HUES6 (cell line): ENCODE measurements around the gene CALD1.

Experiments
- H3K27ac ChIP-seq: 2 replicates; pipeline ENCODE4 v1.7.0; 2013; ENCODE audit warnings: low read depth, mild to moderate bottlenecking, low read length, inconsistent platforms
- H3K27me3 ChIP-seq: 2 replicates; pipeline ENCODE4 v1.6.1; 2013; ENCODE audit warnings: low read length; ENCODE audit not compliant: control insufficient read depth, insufficient read depth
- H3K36me3 ChIP-seq: 2 replicates; pipeline ENCODE4 v1.6.1; 2013; ENCODE audit warnings: low read length; ENCODE audit not compliant: control insufficient read depth, insufficient read depth
- H3K4me1 ChIP-seq: 2 replicates; pipeline ENCODE4 v1.6.1; 2013; ENCODE audit warnings: low read length; ENCODE audit not compliant: control insufficient read depth, insufficient read depth
- H3K4me3 ChIP-seq: 2 replicates; pipeline ENCODE4 v1.5.1; 2013; ENCODE audit warnings: low read depth, low read length
- H3K9ac ChIP-seq: one replicate; pipeline ENCODE4 v1.6.1; 2013; ENCODE audit warnings: mild to moderate bottlenecking, low read length
- H3K9me3 ChIP-seq: 2 replicates; pipeline ENCODE4 v1.6.1; 2013; ENCODE audit warnings: low read depth, low read length; ENCODE audit not compliant: control insufficient read depth, insufficient read depth

CALD1 gene

GRCh38 chr7:134777908-134778580 is 1.4 kb upstream of the CALD1 start:
- peak overlapping the region; percentile 96 for H3K9ac ChIP-seq
- peak overlapping the region; percentile 96 for H3K27ac ChIP-seq
- H3K4me3 ChIP-seq, result no peak overlapping the region
- peaks cover 9% of the 10 kb centered on the region for H3K36me3 ChIP-seq
- H3K4me1 ChIP-seq, result peaks cover 37% of the 10 kb centered on the region
- no peaks in the 10 kb centered on the region for H3K9me3 ChIP-seq
- H3K27me3 ChIP-seq, result no peaks in the 10 kb centered on the region

- Histone ChIP-seq H3K36me3 (peaks cover 25% of the 10 kb centered on the region), H3K27ac (peak overlapping the region; percentile 96), H3K27me3 (no peaks in the 10 kb centered on the region), H3K9ac (peak overlapping the region; percentile 96), H3K4me1 (peaks cover 40% of the 10 kb centered on the region), H3K4me3 (peak overlapping the region; percentile 84), H3K9me3 (no peaks in the 10 kb centered on the region)
Measured at GRCh38 chr7:134779741-134780065, 269 bp downstream of the CALD1 start.

GRCh38 chr7:134780166-134780828 is 863 bp downstream of the CALD1 start:
- Histone ChIP-seq H3K27me3 (no peaks in the 10 kb centered on the region), H3K9ac (peak overlapping the region; percentile 96), H3K36me3 (peaks cover 31% of the 10 kb centered on the region), H3K4me3 (peak overlapping the region; percentile 84), H3K4me1 (peaks cover 40% of the 10 kb centered on the region), H3K9me3 (no peaks in the 10 kb centered on the region), H3K27ac (peak overlapping the region; percentile 96)

- Histone ChIP-seq H3K36me3 (peaks cover 38% of the 10 kb centered on the region), H3K4me3 (peak overlapping the region; percentile 84), H3K9me3 (no peaks in the 10 kb centered on the region), H3K27me3 (no peaks in the 10 kb centered on the region), H3K4me1 (peaks cover 47% of the 10 kb centered on the region), H3K27ac (peak overlapping the region; percentile 96; the same call in 1 of the 2 replicates), H3K9ac (peak overlapping the region; percentile 96)
Measured at GRCh38 chr7:134781171-134781570, 1.7 kb downstream of the CALD1 start.

- Histone ChIP-seq H3K36me3 (peaks cover 38% of the 10 kb centered on the region), H3K9me3 (no peaks in the 10 kb centered on the region), H3K4me1 (peaks cover 47% of the 10 kb centered on the region), H3K27me3 (no peaks in the 10 kb centered on the region), H3K9ac (peak overlapping the region; percentile 96), H3K4me3 (peak overlapping the region; percentile 84), H3K27ac (peak overlapping the region; percentile 96; the same call in 1 of the 2 replicates)
Measured at GRCh38 chr7:134782121-134782623, 2.7 kb downstream of the CALD1 start.

- Histone ChIP-seq H3K9ac (no peak overlapping the region), H3K27ac (no peak overlapping the region), H3K36me3 (peaks cover 43% of the 10 kb centered on the region), H3K4me3 (peak overlapping the region; percentile 84; the same call in 1 of the 2 replicates), H3K9me3 (no peaks in the 10 kb centered on the region), H3K27me3 (no peaks in the 10 kb centered on the region), H3K4me1 (peaks cover 35% of the 10 kb centered on the region)
Measured at GRCh38 chr7:134783294-134784069, 4.0 kb downstream of the CALD1 start.

- no peak overlapping the region for H3K27ac ChIP-seq
- H3K9me3 ChIP-seq, result no peaks in the 10 kb centered on the region
- H3K36me3 ChIP-seq, result peaks cover 45% of the 10 kb centered on the region
- H3K4me1 ChIP-seq, result peaks cover 31% of the 10 kb centered on the region
- no peak overlapping the region for H3K4me3 ChIP-seq
- H3K27me3 ChIP-seq, result no peaks in the 10 kb centered on the region
- no peak overlapping the region for H3K9ac ChIP-seq
Measured at GRCh38 chr7:134784251-134785049, 5.0 kb downstream of the CALD1 start.

GRCh38 chr7:134785842-134786241 is 6.4 kb downstream of the CALD1 start:
- no peak overlapping the region for H3K27ac ChIP-seq
- H3K9ac ChIP-seq, result no peak overlapping the region
- peaks cover 53% of the 10 kb centered on the region for H3K36me3 ChIP-seq
- no peaks in the 10 kb centered on the region for H3K27me3 ChIP-seq
- no peak overlapping the region for H3K4me3 ChIP-seq
- no peaks in the 10 kb centered on the region for H3K9me3 ChIP-seq
- H3K4me1 ChIP-seq, result peaks cover 40% of the 10 kb centered on the region

GRCh38 chr7:134787064-134787463 is 7.6 kb downstream of the CALD1 start:
- Histone ChIP-seq H3K27me3 (no peaks in the 10 kb centered on the region), H3K4me3 (no peak overlapping the region), H3K4me1 (peaks cover 29% of the 10 kb centered on the region), H3K9me3 (0 out of 2 replicates have a peak, but pooled peaks cover 3% of the 10 kb centered on the region), H3K9ac (no peak overlapping the region), H3K36me3 (peaks cover 61% of the 10 kb centered on the region), H3K27ac (no peak overlapping the region)

- peaks cover 3% of the 10 kb centered on the region; the same call in 1 of the 2 replicates for H3K9me3 ChIP-seq
- no peaks in the 10 kb centered on the region for H3K27me3 ChIP-seq
- H3K36me3 ChIP-seq, result peaks cover 59% of the 10 kb centered on the region
- H3K9ac ChIP-seq, result no peak overlapping the region
- H3K4me3 ChIP-seq, result no peak overlapping the region
- H3K4me1 ChIP-seq, result peaks cover 24% of the 10 kb centered on the region
- H3K27ac ChIP-seq, result no peak overlapping the region
Measured at GRCh38 chr7:134787720-134788119, 8.3 kb downstream of the CALD1 start.
